ENCODE data around the gene ISG15. TPM values are rescaled to one million over a fixed set of nuclear protein-coding genes. Genes with fewer than 3 reads are reported as not detected.

The ISG15 gene
- total and polyA plus RNA-seq, 2 of the 13 experiments (the other 11 are each of a cell fraction or from before 2014, with no cell fraction given) = 42.1 to 54.9 TPM

- TF ChIP-seq GATAD1 (CRISPR knock-in tag; IDR thresholded peaks at IDR 0.05) (peak; percentile 77), KAT8 (CRISPR knock-in tag; IDR thresholded peaks at IDR 0.05) (peak; percentile 87), ZNF414 (CRISPR knock-in tag; IDR thresholded peaks at IDR 0.05) (peak; percentile 90), TEAD2 (CRISPR knock-in tag; IDR thresholded peaks at IDR 0.05) (0 out of 2 replicates have a peak, but pooled peaks have one; percentile 45), ZNF496 (CRISPR knock-in tag; IDR thresholded peaks at IDR 0.05; ENCODE audit: insufficient replicate concordance) (no peak), THAP11 (CRISPR knock-in tag; IDR thresholded peaks at IDR 0.05) (peak; percentile 88), ZNF607 (CRISPR knock-in tag; IDR thresholded peaks at IDR 0.05; ENCODE audit: borderline replicate concordance) (0 out of 2 replicates have a peak, but pooled peaks have one; percentile 24), ZNF138 (CRISPR knock-in tag; IDR thresholded peaks at IDR 0.05; ENCODE audit: low read depth) (no peak), SKIL (CRISPR knock-in tag; IDR thresholded peaks at IDR 0.05; ENCODE audit: borderline replicate concordance) (peak; percentile 85), HOXA3 (CRISPR knock-in tag; IDR thresholded peaks at IDR 0.05) (peak; percentile 99), NFKB2 (CRISPR knock-in tag; IDR thresholded peaks at IDR 0.05; ENCODE audit: borderline replicate concordance) (peak; percentile 91; the same call in 1 of the 2 replicates), ZNF589 (CRISPR knock-in tag; conservative IDR thresholded peaks at IDR 0.05) (no peak; the same call in 1 of the 2 replicates), ZNF143 (CRISPR knock-in tag; IDR thresholded peaks at IDR 0.05) (peak; percentile 64), ZNF574 (CRISPR knock-in tag; IDR thresholded peaks at IDR 0.05) (peak; percentile 85), TCF7L2 (IDR thresholded peaks at IDR 0.05; ENCODE audit: low read depth, low read length) (no peak), ZBTB34 (CRISPR knock-in tag; IDR thresholded peaks at IDR 0.05) (no peak)
- TF ChIP-seq, protein P1, sequence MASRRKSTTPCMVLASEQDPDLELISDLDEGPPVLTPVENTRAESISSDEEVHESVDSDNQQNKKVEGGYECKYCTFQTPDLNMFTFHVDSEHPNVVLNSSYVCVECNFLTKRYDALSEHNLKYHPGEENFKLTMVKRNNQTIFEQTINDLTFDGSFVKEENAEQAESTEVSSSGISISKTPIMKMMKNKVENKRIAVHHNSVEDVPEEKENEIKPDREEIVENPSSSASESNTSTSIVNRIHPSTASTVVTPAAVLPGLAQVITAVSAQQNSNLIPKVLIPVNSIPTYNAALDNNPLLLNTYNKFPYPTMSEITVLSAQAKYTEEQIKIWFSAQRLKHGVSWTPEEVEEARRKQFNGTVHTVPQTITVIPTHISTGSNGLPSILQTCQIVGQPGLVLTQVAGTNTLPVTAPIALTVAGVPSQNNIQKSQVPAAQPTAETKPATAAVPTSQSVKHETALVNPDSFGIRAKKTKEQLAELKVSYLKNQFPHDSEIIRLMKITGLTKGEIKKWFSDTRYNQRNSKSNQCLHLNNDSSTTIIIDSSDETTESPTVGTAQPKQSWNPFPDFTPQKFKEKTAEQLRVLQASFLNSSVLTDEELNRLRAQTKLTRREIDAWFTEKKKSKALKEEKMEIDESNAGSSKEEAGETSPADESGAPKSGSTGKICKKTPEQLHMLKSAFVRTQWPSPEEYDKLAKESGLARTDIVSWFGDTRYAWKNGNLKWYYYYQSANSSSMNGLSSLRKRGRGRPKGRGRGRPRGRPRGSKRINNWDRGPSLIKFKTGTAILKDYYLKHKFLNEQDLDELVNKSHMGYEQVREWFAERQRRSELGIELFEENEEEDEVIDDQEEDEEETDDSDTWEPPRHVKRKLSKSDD (CRISPR knock-in tag; IDR thresholded peaks at IDR 0.05; ENCODE audit: low read depth) = peak; percentile 90
- TF ChIP-seq, protein P2, sequence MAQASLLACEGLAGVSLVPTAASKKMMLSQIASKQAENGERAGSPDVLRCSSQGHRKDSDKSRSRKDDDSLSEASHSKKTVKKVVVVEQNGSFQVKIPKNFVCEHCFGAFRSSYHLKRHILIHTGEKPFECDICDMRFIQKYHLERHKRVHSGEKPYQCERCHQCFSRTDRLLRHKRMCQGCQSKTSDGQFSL (CRISPR knock-in tag; IDR thresholded peaks at IDR 0.05) = peak; percentile 56; the same call in 1 of the 2 replicates
These were observed 6.8 kb upstream of the ISG15 start (continued) for GRCh38 chr1:1006305-1007159.

Measured in HepG2 (cell line).